Endothelial cell of umbilical vein (primary cell): ENCODE measurements around the gene IRX3. TPM values are rescaled to one million over a fixed set of nuclear protein-coding genes. Genes with fewer than 3 reads are reported as not detected.
A peak's percentile ranks its signal among the peaks of the same experiment; 100 is the strongest.

Experiments
- BruUV-seq: library from RNA; stranded (reverse); fragments of 400-500 nt; replicated peaks from 2 replicates; lab custom pipeline; 2021; lab: Mats Ljungman, UMichigan
- CTCF ChIA-PET: fragments of 300-600, 350-600 bp; sonication (Branson Sonifier 250); formaldehyde crosslinking; loops from one replicate; lab custom pipeline; 2021; ENCODE audit warnings: antibody characterized with exemption, inconsistent platforms; lab: Charles Lee
- POLR2A ChIA-PET: fragments of 300-600, 350-600 bp; sonication (Branson Sonifier 250); formaldehyde crosslinking; loops from one replicate; lab custom pipeline; 2021; ENCODE audit warnings: antibody characterized with exemption, inconsistent platforms; lab: Charles Lee
- DNase-seq: peaks from one replicate; pipeline ENCODE4 v3.0.0-alpha.2; 2011; ENCODE audit warnings: low read depth, low spot score
- FAIRE-seq: peaks from 2 replicates; lab custom pipeline; 2011; peaks lifted over from hg19 to GRCh38; lab: Jason Lieb, UNC
- H2AFZ ChIP-seq: 2 replicates; pipeline ENCODE4 v1.6.0; 2012; ENCODE audit warnings: low read depth, low read length, control low read depth, inconsistent platforms
- H3K27ac ChIP-seq: 2 replicates; pipeline ENCODE4 v1.5.1; 2011; ENCODE audit warnings: low read depth, mild to moderate bottlenecking, control low read depth, low read length, moderate library complexity; ENCODE audit not compliant: insufficient read depth
- H3K27me3 ChIP-seq, 2 experiments: 2 replicates each; pipeline versions ENCODE4 v1.6.0 to v1.6.1; 2011; ENCODE audit warnings: low read length in 2 of 2, mixed read lengths in 1 of 2; ENCODE audit not compliant: control insufficient read depth in 2 of 2, insufficient read depth in 2 of 2
- H3K36me3 ChIP-seq, 2 experiments: 2 replicates in 1 of 2; 3 replicates in 1 of 2; pipeline ENCODE4 v1.5.1; 2011; ENCODE audit warnings: low read length in 2 of 2, mild to moderate bottlenecking in 1 of 2, moderate library complexity in 1 of 2; ENCODE audit not compliant: control insufficient read depth in 2 of 2, insufficient read depth in 2 of 2; ENCODE audit errors: extremely low read depth in 1 of 2
- H3K4me1 ChIP-seq: 3 replicates; pipeline ENCODE4 v1.5.1; 2011; ENCODE audit warnings: mild to moderate bottlenecking, low read length; ENCODE audit not compliant: control insufficient read depth, insufficient read depth; ENCODE audit errors: extremely low read depth
- H3K4me2 ChIP-seq: 2 replicates; pipeline ENCODE4 v1.6.1; 2011; ENCODE audit warnings: low read length, control low read depth, mixed read lengths; ENCODE audit not compliant: insufficient read depth
- H3K4me3 ChIP-seq, 3 experiments: fragments of 200-600 bp in 1 of 3; sonication (generic), shearing (Covaris generic) in 1 of 3; replicated peaks in 1 of 3; 2 replicates each; pipeline ENCODE4 v1.5.1; 2011 to 2016; ENCODE audit warnings: control low read depth in 3 of 3, low read length in 3 of 3, mild to moderate bottlenecking in 2 of 3, inconsistent platforms in 1 of 3, low read depth in 1 of 3, moderate library complexity in 1 of 3; ENCODE audit not compliant: insufficient read depth in 1 of 3
- H3K79me2 ChIP-seq: 2 replicates; pipeline ENCODE4 v1.6.0; 2012; ENCODE audit warnings: low read length, inconsistent platforms; ENCODE audit not compliant: control insufficient read depth, insufficient read depth
- H3K9ac ChIP-seq: replicated peaks from 2 replicates; pipeline ENCODE3; 2011; ENCODE audit warnings: low read length, control low read depth; ENCODE audit not compliant: insufficient read depth; ENCODE audit errors: extremely low read depth
- H3K9me1 ChIP-seq: replicated peaks from 3 replicates; pipeline ENCODE4 v1.6.0; 2011; ENCODE audit warnings: mild to moderate bottlenecking, low read length; ENCODE audit not compliant: control insufficient read depth, insufficient read depth; ENCODE audit errors: extremely low read depth
- H3K9me3 ChIP-seq: replicated peaks from 2 replicates; pipeline ENCODE4 v1.5.1; 2012; ENCODE audit warnings: low read length, inconsistent platforms; ENCODE audit not compliant: control insufficient read depth, insufficient read depth
- H4K20me1 ChIP-seq: replicated peaks from 2 replicates; pipeline ENCODE3; 2011; ENCODE audit warnings: mild to moderate bottlenecking, low read length; ENCODE audit not compliant: control insufficient read depth, insufficient read depth; ENCODE audit errors: extremely low read depth
- GATA2 ChIP-seq: IDR thresholded peaks from 2 replicates; pipeline ENCODE4 v1.7.0; 2011; ENCODE audit warnings: low read depth, mild to moderate bottlenecking, moderate library complexity, mixed read lengths, low read length; ENCODE audit not compliant: insufficient read length, insufficient read depth
- MYC ChIP-seq: IDR thresholded peaks from one replicate; pipeline ENCODE4 v1.6.1; 2011; ENCODE audit warnings: mild to moderate bottlenecking, low read depth, low read length
- POLR2A ChIP-seq: IDR thresholded peaks from 2 replicates; pipeline ENCODE4 v1.6.1; 2012; ENCODE audit warnings: low read depth, mild to moderate bottlenecking, control low read depth, low read length
- POLR2AphosphoS5 ChIP-seq: IDR thresholded peaks from 2 replicates; pipeline ENCODE4 v1.6.1; 2012; ENCODE audit warnings: low read depth, mild to moderate bottlenecking, control low read depth, low read length, moderate library complexity; ENCODE audit not compliant: insufficient read depth
- dilution Hi-C: fragments of 300-500 bp; cut with MboI; formaldehyde crosslinking; loops from one replicate; pipeline ENCODE4 v1.15.0; 2019; ENCODE audit warnings: low sequenced_read_pairs; ENCODE audit not compliant: extremely low pct_ligation_motif_present
- intact Hi-C: fragments of 100-400 bp; cut with micrococcal nuclease; formaldehyde crosslinking; loops from one replicate; pipeline ENCODE4 v1.10.0; 2022
- polyA plus RNA-seq, 4 experiments: library from polyadenylated mRNA; depleted of rRNA in 3 of 4; stranded (reverse) in 3 of 4; unstranded in 1 of 4; fragments of >200 nt; gene quantifications; 2 replicates each; pipeline versions ENCODE4 v1.2.1 to v1.2.3, GENCODE V29; 2011 to 2012; ENCODE audit warnings: missing spikeins in 1 of 4
- total RNA-seq: library from RNA; stranded (reverse); gene quantifications from 2 replicates; pipeline ENCODE4 v1.2.3, GENCODE V29; 2021

Gene IRX3
- total and polyA plus RNA-seq, 2 donors (not counting 3 experiments of a cell fraction or from before 2014, with no cell fraction given): not detected

GRCh38 chr16:54243202-54243601 lies 43.4 kb downstream of the IRX3 start:
- POLR2A ChIA-PET: no interaction called here
- H3K9me1 ChIP-seq: no peaks in the 10 kb centered on the region
- H3K27me3 ChIP-seq: no peaks in the 10 kb centered on the region
- H3K4me1 ChIP-seq: no peaks in the 10 kb centered on the region
- no peaks in the 10 kb centered on the region for H4K20me1 ChIP-seq
- TF ChIP-seq MYC (no peak), POLR2AphosphoS5 (no peak), POLR2A (no peak), GATA2 (no peak)
- no peaks in the 10 kb centered on the region for H3K79me2 ChIP-seq
- intact Hi-C loops (no loop called here), dilution Hi-C loops (no loop called here)
- FAIRE-seq (no peak), DNase-seq (no peak)
- no peak overlapping the region for H3K9ac ChIP-seq
- no TSS peak for BruUV-seq
- CTCF ChIA-PET: no interaction called here
- no peaks in the 10 kb centered on the region for H3K36me3 ChIP-seq
- H3K4me3 ChIP-seq: no peak overlapping the region
- no peak overlapping the region for H2AFZ ChIP-seq
- no peaks in the 10 kb centered on the region for H3K9me3 ChIP-seq
- H3K4me2 ChIP-seq: no peak overlapping the region
- H3K27ac ChIP-seq: no peak overlapping the region

GRCh38 chr16:54242199-54242598 lies 44.4 kb downstream of the IRX3 start:
- no TSS peak for BruUV-seq
- ChIA-PET CTCF (no interaction called here), POLR2A (no interaction called here)
- no peak overlapping the region for H3K9ac ChIP-seq
- no peak overlapping the region for H3K4me3 ChIP-seq
- no peaks in the 10 kb centered on the region for H3K9me1 ChIP-seq
- no peak overlapping the region for H2AFZ ChIP-seq
- no peak for FAIRE-seq
- no peak for TF ChIP-seq GATA2
- no peak for TF ChIP-seq POLR2AphosphoS5
- H3K4me2 ChIP-seq: no peak overlapping the region
- dilution Hi-C loops: no loop called here
- H3K27me3 ChIP-seq: no peaks in the 10 kb centered on the region
- peak; percentile 4 for DNase-seq
- H3K27ac ChIP-seq: no peak overlapping the region
- H3K79me2 ChIP-seq: no peaks in the 10 kb centered on the region
- intact Hi-C loops: no loop called here
- H3K36me3 ChIP-seq: no peaks in the 10 kb centered on the region
- H3K9me3 ChIP-seq: no peaks in the 10 kb centered on the region
- no peaks in the 10 kb centered on the region for H4K20me1 ChIP-seq
- H3K4me1 ChIP-seq: no peaks in the 10 kb centered on the region
